Natural killer cell (primary cell): ENCODE data around the gene RASGEF1B. TPM values are rescaled to one million over a fixed set of nuclear protein-coding genes. Genes with fewer than 3 reads are reported as not detected.

Experiments used
- ATAC-seq, 3 donors: fragments of 150-1000 bp in 2 of 3; fragments of 200-7000 bp in 1 of 3; cut with Tn5 transposase; 1 replicate in 1 of 3; 2 replicates in 2 of 3; pipeline ENCODE4 v1.10.0; 2021; ENCODE audit warnings: mild to moderate bottlenecking in 2 of 3, moderate library complexity in 2 of 3
- DNase-seq, 2 donors: peaks; one replicate each; pipeline versions ENCODE4 v3.0.0 to v3.0.0-alpha.2; 2013 to 2021; ENCODE audit warnings: mixed read lengths in 1 of 2
- H3K27ac ChIP-seq: one replicate; pipeline ENCODE4 v1.5.1; 2013; ENCODE audit warnings: mild to moderate bottlenecking, low read length
- H3K27me3 ChIP-seq: one replicate; pipeline ENCODE4 v1.6.1; 2013; ENCODE audit warnings: low read length; ENCODE audit not compliant: control insufficient read depth, insufficient read depth
- H3K36me3 ChIP-seq: one replicate; pipeline ENCODE4 v1.6.1; 2013; ENCODE audit warnings: low read length; ENCODE audit not compliant: control insufficient read depth, insufficient read depth
- H3K4me1 ChIP-seq: one replicate; pipeline ENCODE4 v1.6.1; 2013; ENCODE audit warnings: low read length; ENCODE audit not compliant: control insufficient read depth, insufficient read depth
- H3K4me3 ChIP-seq: one replicate; pipeline ENCODE4 v1.5.1; 2013; ENCODE audit warnings: low read length
- H3K9me3 ChIP-seq: one replicate; pipeline ENCODE4 v1.6.1; 2013; ENCODE audit warnings: low read length; ENCODE audit not compliant: control insufficient read depth, insufficient read depth
- H3K27ac Mint-ChIP-seq, 2 donors: one replicate each; pipeline ENCODE4 v1.8.0; 2022; ENCODE audit warnings: mild to moderate bottlenecking in 2 of 2, mixed read lengths in 2 of 2, moderate library complexity in 1 of 2
- H3K27me3 Mint-ChIP-seq, 2 donors: one replicate each; pipeline ENCODE4 v1.8.0; 2022; ENCODE audit warnings: low read depth in 2 of 2, mixed read lengths in 2 of 2
- H3K36me3 Mint-ChIP-seq: one replicate; pipeline ENCODE4 v1.8.0; 2022; ENCODE audit warnings: mixed read lengths
- H3K4me1 Mint-ChIP-seq, 2 donors: one replicate each; pipeline ENCODE4 v1.8.0; 2022; ENCODE audit warnings: mixed read lengths in 2 of 2
- H3K4me3 Mint-ChIP-seq: one replicate; pipeline ENCODE4 v1.8.0; 2022; ENCODE audit warnings: mild to moderate bottlenecking, moderate library complexity, mixed read lengths
- H3K9me3 Mint-ChIP-seq, 2 donors: one replicate each; pipeline ENCODE4 v1.8.0; 2022; ENCODE audit warnings: mixed read lengths in 2 of 2
- CTCF ChIP-seq: fragments of 200-600 bp; IDR thresholded peaks from one replicate; pipeline ENCODE4 v1.8.0; 2022; ENCODE audit warnings: antibody characterized with exemption
- WGBS: methylation state at CpG from one replicate; pipeline ENCODE4 v1.1.7; 2013; ENCODE audit warnings: missing lambda C conversion rate; ENCODE audit not compliant: insufficient coverage; 5-methylcytosine and 5-hydroxymethylcytosine counted together
- intact Hi-C: fragments of 100-400 bp; cut with micrococcal nuclease; formaldehyde crosslinking; loops from one replicate; pipeline ENCODE4 v1.14.2; 2022
- total RNA-seq, 4 donors: library from RNA; stranded (reverse); fragments of 120-200 nt in 1 of 4; gene quantifications; one replicate each; pipeline versions ENCODE4 v1.2.3 to v1.2.4, GENCODE V29; 2013 to 2022

RASGEF1B gene
- total RNA-seq, 3 donors from 2014 or later (not counting 1 experiment from before 2014, with no cell fraction given), result 42.9 to 106 (median 90.8) TPM

GRCh38 chr4:81518762-81519426 lies 47.2 kb upstream of the RASGEF1B start:
- Mint-ChIP-seq H3K36me3 (no peaks in the 10 kb centered on the region), H3K9me3 (no peaks in the 10 kb centered on the region), H3K27ac (no peak overlapping the region), H3K4me3 (no peak overlapping the region), H3K4me1 (no peaks in the 10 kb centered on the region), H3K27me3 (peaks cover 0 to 3% of the 10 kb centered on the region in 2 donors)
- H3K4me3 ChIP-seq, result no peak overlapping the region
- H3K4me1 ChIP-seq, result no peaks in the 10 kb centered on the region
- DNase-seq (no peak), ATAC-seq (no peak)
- intact Hi-C loops, result no loop called here
- no peaks in the 10 kb centered on the region for H3K36me3 ChIP-seq
- no peak for TF ChIP-seq CTCF
- H3K27me3 ChIP-seq, result no peaks in the 10 kb centered on the region
- WGBS, result 73% methylated on average over 2 of the region's 6 CpGs
- no peak overlapping the region for H3K27ac ChIP-seq
- H3K9me3 ChIP-seq, result no peaks in the 10 kb centered on the region

GRCh38 chr4:81516241-81516640 lies 44.5 kb upstream of the RASGEF1B start:
- Mint-ChIP-seq H3K9me3 (no peaks in the 10 kb centered on the region), H3K4me1 (peaks cover 0 to 7% of the 10 kb centered on the region in 2 donors), H3K36me3 (no peaks in the 10 kb centered on the region), H3K27ac (peak overlapping the region in 1 of 2 donors; percentile 26), H3K4me3 (no peak overlapping the region), H3K27me3 (no peaks in the 10 kb centered on the region)
- Histone ChIP-seq H3K9me3 (no peaks in the 10 kb centered on the region), H3K4me3 (no peak overlapping the region), H3K36me3 (no peaks in the 10 kb centered on the region), H3K27ac (no peak overlapping the region), H3K4me1 (peaks cover 3% of the 10 kb centered on the region), H3K27me3 (no peaks in the 10 kb centered on the region)
- 89% methylated on average over 5 of the region's 6 CpGs for WGBS
- intact Hi-C loops, result no loop called here
- no peak for TF ChIP-seq CTCF
- no peak for DNase-seq
- peak; percentile 30 to 91 (median 44) for ATAC-seq

GRCh38 chr4:81512757-81513501 lies 41.2 kb upstream of the RASGEF1B start:
- H3K27me3 Mint-ChIP-seq, result no peaks in the 10 kb centered on the region
- no peak for DNase-seq
- 43% methylated on average over 2 of the region's 4 CpGs for WGBS
- H3K4me3 ChIP-seq, result no peak overlapping the region
- intact Hi-C loops, result no loop called here
- H3K27ac ChIP-seq, result peak overlapping the region; percentile 46
- ATAC-seq, result no peak
- H3K4me1 ChIP-seq, result peaks cover 13% of the 10 kb centered on the region
- H3K27ac Mint-ChIP-seq, result no peak overlapping the region
- H3K4me1 Mint-ChIP-seq, result peaks cover 25 to 33% of the 10 kb centered on the region in 2 donors
- H3K9me3 ChIP-seq, result no peaks in the 10 kb centered on the region
- H3K9me3 Mint-ChIP-seq, result no peaks in the 10 kb centered on the region
- TF ChIP-seq CTCF, result no peak
- H3K27me3 ChIP-seq, result no peaks in the 10 kb centered on the region
- no peak overlapping the region for H3K4me3 Mint-ChIP-seq
- no peaks in the 10 kb centered on the region for H3K36me3 ChIP-seq
- H3K36me3 Mint-ChIP-seq, result no peaks in the 10 kb centered on the region
